ENCODE results near the gene MAPK9. TPM values are rescaled to one million over a fixed set of nuclear protein-coding genes. Genes with fewer than 3 reads are reported as not detected.

MAPK9 gene
- total and polyA plus RNA-seq, 12 donors = 11.9 to 66.6 (median 34.9) TPM

DNA sequence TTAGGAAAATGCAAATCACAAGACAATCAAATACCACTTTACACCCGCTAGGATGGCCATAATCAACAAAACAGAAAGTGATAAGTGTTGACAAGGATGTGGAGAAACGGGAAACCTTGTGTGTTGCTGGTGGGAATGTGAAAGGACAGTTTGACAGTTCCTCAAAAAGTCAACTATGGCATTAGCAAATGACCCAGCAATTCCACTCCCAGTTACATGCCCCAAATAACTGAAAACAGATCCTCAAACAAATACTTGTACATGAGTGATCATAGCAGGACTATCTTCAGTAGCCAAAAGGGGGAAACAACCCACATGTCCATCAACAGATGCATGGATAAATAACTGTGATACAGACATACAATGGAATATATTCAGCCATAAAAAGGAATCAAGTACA lies 104.1 kb downstream of the MAPK9 start:
- Histone ChIP-seq H3K4me3 (no peak overlapping the region), H3K36me3 (replicated peaks in 1 of 2) (no peaks in the 10 kb centered on the region), H3K9me3 (replicated peaks in 1 of 3) (peaks cover 0 to 4% (median 0%) of the 10 kb centered on the region in 3 donors), H3K27me3 (no peaks in the 10 kb centered on the region), H3K27ac (no peak overlapping the region), H3K4me1 (replicated peaks in 1 of 2) (no peaks in the 10 kb centered on the region)
- DNase-seq = peak in 1 of 7 donors; percentile 2
- WGBS, 4 donors = 68 to 87% (median 83%) methylated on average over 2 of the region's 2 CpGs
- intact Hi-C loops (cut with DNase I) = no loop called here
- TF ChIP-seq, protein P1, sequence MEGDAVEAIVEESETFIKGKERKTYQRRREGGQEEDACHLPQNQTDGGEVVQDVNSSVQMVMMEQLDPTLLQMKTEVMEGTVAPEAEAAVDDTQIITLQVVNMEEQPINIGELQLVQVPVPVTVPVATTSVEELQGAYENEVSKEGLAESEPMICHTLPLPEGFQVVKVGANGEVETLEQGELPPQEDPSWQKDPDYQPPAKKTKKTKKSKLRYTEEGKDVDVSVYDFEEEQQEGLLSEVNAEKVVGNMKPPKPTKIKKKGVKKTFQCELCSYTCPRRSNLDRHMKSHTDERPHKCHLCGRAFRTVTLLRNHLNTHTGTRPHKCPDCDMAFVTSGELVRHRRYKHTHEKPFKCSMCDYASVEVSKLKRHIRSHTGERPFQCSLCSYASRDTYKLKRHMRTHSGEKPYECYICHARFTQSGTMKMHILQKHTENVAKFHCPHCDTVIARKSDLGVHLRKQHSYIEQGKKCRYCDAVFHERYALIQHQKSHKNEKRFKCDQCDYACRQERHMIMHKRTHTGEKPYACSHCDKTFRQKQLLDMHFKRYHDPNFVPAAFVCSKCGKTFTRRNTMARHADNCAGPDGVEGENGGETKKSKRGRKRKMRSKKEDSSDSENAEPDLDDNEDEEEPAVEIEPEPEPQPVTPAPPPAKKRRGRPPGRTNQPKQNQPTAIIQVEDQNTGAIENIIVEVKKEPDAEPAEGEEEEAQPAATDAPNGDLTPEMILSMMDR (IDR thresholded peaks at IDR 0.05) = no peak
- no peak for TF ChIP-seq POLR2A (IDR thresholded peaks at IDR 0.05)

Other genes starting within 250 kb of the MAPK9 start
- gene RNF130, start 220.3 kb downstream of the MAPK9 start, total RNA-seq = 100 to 1,000 TPM in 3 of 9 donors, 10 to 100 TPM in 6; 53.5 to 138 (median 79.5) TPM
- gene RNF130, start 220.3 kb downstream of the MAPK9 start, polyA plus RNA-seq = 10 to 100 TPM; 36.8 to 58.8 (median 51.2) TPM
- gene RASGEF1C, start 82.9 kb downstream of the MAPK9 start, total RNA-seq = 1 to 10 TPM in 1 of 9 donors, under 1 TPM in 3, not detected in 5; 0.15 to 1.9 (median 0.52) TPM
- under 1 TPM in 2 of 3 donors, not detected in 1; 0.67 to 0.80 TPM for gene RASGEF1C, start 82.9 kb downstream of the MAPK9 start, polyA plus RNA-seq
- 10 to 100 TPM in 4 of 9 donors, 1 to 10 TPM in 5; 1.9 to 20.1 (median 9.6) TPM for gene GFPT2, start 61.3 kb upstream of the MAPK9 start, total RNA-seq
- gene GFPT2, start 61.3 kb upstream of the MAPK9 start, polyA plus RNA-seq = 10 to 100 TPM in 1 of 3 donors, 1 to 10 TPM in 2; 4.6 to 18.3 (median 6.8) TPM
- gene CNOT6, start 202.3 kb upstream of the MAPK9 start, total RNA-seq = 10 to 100 TPM in 5 of 9 donors, 1 to 10 TPM in 4; 6.9 to 19.9 (median 13.1) TPM
- 10 to 100 TPM in 1 of 3 donors, 1 to 10 TPM in 2; 4.4 to 16.9 (median 6.3) TPM for gene CNOT6, start 202.3 kb upstream of the MAPK9 start, polyA plus RNA-seq

All from adrenal gland (tissue), 12 donors.